Activated CD4-positive, alpha-beta T cell treated with anti-CD3 and anti-CD28 coated beads for 48 hours (primary cell): ENCODE data around the gene PDE9A.

ENCODE experiments used
- DNase-seq: peaks from one replicate; pipeline ENCODE4 v3.0.0-alpha.2; 2020

The PDE9A gene

GRCh38 chr21:42673633-42674328 lies 20.4 kb downstream of the PDE9A start:
- DNase-seq, result no peak

- DNase-seq, result no peak
Observed at GRCh38 chr21:42674351-42674940, 21.0 kb downstream of the PDE9A start.

DNA sequence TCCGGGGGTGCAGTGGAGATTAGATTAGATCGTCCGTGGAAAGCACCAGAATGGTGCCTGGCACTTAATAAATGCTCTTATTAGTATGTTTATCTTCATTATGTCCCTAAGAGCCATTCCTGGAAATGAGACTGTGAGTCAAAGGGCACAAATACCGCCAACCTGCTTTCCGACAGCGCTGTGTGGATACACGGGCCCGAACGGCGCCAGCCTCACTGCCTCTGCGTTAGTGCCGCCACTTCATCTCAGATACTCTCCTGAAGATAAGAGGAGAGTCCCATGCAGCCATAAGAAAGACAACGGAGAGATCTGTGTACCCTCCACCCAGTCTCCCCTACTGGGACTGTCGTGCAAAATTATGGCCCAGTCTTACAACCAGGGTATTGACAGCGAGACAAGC lies 22.0 kb downstream of the PDE9A start:
- no peak for DNase-seq

- DNase-seq, result no peak
Observed at GRCh38 chr21:42676808-42677207, 23.4 kb downstream of the PDE9A start.

GRCh38 chr21:42677339-42678321 lies 24.2 kb downstream of the PDE9A start:
- no peak for DNase-seq

DNA sequence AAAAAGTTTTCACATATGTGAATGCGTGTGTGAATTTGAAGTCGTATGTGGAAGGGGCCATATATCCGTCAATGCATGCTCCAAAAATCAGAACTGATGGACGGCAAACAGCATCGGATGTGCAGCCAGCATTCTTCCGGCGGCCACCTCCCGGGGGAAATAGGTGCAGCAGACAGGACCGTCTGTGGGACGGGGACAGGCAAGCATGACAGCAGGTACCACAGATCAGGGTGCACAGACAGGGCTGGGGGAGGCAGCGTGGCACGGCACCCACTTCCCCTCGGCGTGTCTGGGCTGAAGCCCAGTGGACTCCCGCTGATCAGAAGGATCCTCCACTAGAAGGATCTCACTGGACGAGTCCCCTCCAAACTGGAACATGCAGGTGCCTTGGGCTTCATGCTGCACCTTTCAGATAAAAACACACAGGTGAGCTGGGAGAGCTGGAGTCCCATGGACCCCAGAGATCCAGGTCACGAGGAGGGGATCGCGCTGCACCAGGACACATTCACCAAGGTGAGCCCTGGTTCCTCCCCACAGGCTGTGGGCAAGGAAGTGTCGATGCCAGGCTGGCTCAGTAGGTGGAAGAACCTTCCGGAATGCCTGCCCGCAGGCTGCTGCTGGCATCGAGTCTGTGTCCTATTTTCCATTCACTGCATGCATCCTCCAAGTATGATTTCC lies 25.3 kb downstream of the PDE9A start:
- no peak for DNase-seq

DNA sequence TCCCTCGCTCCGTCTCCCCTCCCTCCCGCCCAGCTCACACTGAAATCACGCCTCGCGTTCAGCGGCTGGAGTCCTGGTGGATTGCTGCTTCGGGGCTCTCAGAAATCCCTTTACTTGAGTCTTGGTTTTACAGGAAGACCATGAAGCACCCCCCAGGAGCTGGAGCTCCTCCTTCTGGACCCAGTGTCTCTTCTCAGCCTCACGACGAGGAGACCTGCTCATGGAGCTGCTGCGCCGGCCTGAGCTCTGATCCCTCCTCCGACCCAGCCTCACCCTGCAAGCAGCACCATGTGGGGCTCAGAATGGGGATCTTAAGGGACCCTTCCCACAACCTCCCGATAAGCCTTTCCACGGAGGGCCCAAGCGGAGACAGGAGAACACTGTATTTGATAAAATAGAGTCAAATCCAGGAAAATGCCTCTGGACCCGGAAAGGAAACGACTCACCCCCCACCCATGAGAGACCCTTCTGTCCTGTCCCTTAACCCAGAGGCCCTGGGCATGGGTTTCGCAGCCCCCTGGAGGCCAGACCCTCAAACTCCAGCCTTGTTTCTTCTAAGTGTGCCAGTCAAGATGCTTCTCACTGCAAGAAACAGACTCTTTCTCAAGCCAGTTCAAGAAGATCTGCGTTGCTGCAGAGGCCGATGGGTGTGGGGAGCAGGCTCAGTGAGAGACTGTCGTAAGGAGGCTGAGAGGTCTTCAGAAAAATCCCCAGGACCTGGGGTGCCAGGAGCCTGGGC lies 26.1 kb downstream of the PDE9A start:
- no peak for DNase-seq

- DNase-seq, result no peak
Observed at GRCh38 chr21:42680058-42680330, 26.6 kb downstream of the PDE9A start.

DNA sequence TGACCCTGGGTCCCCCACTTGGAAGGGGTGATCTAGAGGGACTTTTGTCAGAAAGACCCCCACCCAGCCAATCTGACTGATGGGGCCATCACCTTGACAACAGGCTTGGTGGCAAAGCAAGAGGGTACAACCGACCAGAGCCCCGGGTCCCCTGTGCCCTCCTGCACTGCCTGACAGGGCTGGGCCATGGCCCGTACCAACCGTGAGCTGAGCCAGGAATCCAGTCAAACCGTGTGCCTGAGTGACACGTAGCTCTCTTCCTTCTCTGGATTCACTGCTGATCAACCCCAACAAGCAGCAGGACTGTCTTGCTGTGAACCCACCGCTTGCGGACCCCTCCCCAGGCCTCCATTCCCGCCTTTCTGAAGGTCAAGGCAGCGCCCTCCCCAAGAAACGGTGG lies 27.0 kb downstream of the PDE9A start:
- no peak for DNase-seq

GRCh38 chr21:42681296-42682206 lies 28.1 kb downstream of the PDE9A start:
- DNase-seq, result peak; percentile 33

DNA sequence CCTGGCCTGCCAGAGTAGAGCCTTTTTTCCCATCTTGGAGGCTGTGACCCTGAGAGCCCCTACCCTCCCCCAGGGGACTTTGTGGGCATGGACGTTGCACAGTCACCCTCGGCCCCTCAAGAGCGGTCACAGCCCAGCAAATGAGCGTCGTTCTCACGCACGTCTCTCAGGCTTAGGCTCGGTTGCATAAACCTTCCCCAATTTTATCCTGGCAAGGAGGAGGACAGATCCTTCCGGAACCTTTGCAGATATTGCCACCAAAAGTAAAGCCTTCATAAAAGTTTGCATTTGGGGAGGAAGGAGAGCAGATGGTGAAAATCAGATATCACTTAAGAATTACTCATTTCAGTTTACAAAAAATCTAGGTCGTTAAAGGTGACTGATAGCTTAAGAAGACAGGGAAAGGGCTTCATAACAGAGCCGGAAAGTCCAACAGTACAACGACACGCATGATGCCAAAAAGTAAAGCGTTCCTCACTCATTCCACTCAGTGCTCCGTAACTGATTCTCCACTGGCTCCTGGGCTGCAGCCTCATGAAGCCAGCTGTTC lies 29.3 kb downstream of the PDE9A start:
- no peak for DNase-seq

GRCh38 chr21:42683371-42684108 lies 30.1 kb downstream of the PDE9A start:
- DNase-seq, result no peak

DNA sequence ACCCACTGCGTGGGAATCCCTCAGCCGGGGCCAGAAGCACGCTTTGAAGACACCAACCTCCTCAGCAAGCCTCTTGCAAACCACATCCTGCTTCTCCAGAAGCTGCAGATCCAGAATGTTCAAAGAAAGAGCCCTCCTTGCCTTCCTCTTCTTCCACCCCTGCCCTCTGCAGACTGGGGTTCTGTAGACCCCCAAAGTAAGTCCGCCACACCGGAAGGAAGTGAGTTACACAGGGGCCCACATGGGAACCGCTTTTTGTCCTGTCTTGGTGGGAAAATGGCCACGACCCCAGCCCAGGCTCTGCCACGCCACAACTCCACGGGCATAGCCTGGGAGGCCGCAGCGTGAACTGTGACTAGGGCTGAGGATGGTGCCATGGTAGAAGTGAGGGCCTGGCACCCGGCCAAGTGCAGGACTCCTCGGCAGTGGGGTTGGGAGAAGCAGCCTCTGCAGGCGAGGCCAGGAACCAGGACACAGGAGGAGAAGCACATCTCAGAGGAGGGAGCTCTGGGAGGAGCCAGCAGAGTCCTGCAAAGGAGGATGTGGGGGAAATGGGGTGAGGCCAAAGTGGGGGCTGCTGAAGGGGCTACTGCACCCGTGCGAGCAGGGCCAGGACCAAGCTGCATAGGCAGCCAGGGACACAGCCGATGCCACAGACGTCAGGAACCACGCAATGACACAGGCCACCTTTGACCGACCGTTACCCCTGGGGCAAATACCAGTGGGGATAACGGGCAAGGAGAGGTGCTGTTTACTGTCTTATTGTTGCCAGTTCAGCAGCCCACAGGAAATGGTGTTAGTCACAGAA lies 30.9 kb downstream of the PDE9A start:
- DNase-seq, result peak; percentile 66

DNA sequence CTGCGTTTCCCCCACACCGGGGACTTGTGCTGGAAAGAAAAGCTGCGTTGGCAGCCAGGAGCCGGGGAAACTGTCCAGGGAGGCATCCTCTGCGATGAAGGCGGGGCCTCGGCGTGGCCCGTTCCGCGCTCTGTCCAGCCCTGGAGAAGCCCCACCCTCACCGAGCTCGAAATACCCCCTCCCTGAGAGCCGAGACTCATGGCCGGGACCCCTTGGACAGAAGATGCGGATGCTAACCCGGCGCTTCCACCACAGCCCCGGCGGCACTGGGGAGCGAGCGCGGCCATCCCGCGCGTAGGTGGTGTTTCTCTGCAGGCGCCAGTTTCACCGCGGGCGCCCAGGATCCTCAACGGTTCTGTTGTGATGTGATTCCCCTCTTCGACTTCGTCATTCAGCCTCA lies 31.6 kb downstream of the PDE9A start:
- DNase-seq, result peak; percentile 45

DNA sequence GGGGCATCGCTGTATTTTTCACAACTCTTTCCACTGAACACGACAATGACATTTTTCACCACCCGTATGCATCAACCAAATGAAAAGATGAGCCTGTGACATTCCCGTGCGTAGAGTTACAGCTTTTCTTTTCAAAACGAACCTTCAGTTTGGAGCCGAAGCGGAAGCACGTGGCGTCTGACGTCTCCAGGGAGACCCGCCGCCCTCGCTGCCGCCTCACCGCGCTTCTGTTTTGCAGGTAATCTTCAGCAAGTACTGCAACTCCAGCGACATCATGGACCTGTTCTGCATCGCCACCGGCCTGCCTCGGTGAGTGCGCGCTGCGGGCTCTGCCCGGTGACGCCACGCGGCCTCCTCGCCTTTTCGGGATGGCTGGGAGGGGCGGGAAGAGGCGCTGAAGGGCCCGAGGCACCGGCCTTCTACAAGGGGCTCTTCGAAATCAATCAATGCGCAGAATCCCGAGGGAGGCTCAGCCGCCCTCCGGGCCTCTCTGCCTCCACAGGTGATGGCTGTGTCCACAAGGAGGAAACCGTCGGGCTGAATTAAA lies 32.6 kb downstream of the PDE9A start:
- DNase-seq, result no peak

DNA sequence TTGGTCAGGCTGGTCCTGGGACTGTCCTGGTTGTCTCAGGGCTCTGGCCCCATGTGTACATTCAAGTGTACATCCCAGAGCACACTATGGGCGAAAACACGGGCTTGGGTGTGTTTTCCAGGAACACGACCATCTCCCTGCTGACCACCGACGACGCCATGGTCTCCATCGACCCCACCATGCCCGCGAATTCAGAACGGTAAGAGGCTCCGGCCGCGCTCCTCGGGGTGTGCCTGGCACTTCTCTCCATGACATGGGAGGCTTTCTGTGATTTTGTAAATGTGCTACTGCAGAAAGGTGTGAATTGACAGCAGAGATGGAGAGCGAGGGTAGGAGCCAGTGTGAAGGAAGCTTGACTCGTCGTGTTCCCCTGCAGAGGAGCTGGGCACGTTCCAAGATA lies 34.4 kb downstream of the PDE9A start:
- DNase-seq, result no peak

DNA sequence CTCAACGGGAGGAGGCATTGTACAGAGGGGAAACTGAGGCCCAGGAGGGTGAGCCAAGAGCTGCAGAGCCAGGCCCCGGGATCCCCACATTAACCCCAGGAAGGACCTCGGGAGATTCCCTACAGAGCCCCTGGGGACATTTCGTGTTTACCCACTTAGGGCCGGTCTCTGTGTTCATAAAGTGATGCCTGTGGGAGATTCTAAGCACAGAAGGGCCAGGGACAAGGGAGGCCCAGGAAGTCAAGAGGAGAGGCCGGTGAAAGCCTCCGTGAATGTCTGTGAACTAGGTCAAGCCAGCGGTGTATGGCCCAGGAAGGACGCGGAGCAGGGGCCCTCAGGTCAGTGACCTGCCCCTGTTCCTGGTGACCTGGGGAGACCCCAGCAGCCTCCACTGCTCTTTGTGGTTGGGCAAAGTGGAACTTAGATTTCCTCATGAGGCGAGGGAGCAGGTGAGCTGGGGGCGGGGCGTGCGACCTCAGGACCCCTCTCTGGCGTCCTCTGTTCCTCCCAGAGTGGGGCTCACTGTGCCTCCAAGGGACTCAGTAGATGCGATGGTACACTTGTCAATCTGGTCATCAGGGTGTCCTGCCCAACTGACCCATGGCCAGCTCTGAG lies 34.9 kb downstream of the PDE9A start:
- no peak for DNase-seq

DNA sequence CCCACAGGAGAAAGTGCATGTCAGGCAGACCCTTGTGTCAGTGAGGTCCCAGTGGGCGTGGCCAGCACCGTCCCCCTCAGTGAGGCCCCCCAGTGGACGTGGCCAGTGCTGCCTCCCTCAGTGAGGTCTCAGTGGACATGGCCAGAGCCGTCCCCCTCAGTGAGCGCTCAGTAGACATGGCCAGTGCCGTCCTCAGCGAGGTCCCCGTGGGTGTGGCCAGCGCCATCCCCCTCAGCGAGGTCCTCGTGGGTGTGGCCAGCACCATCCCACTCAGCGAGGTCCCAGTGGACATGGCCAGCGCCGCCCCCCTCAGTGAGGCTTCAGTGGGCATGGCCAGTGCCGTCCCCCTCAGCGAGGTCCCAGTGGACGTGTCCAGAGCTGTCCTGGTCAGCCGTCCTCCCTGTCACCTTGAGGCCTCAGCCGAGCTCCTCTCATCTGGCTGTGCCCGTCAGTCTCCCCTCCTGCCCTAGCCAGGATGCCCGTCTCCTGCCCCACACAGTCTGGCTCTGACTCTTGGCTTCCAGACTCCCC lies 35.5 kb downstream of the PDE9A start:
- DNase-seq, result no peak

- no peak for DNase-seq
Observed at GRCh38 chr21:42690586-42690985, 37.2 kb downstream of the PDE9A start.
